Measurements from ENCODE around the gene SDE2. TPM values are rescaled to one million over a fixed set of nuclear protein-coding genes. Genes with fewer than 3 reads are reported as not detected.

Gene SDE2
- polyA plus RNA-seq, 1 donor from 2014 or later = 18.6 TPM

DNA sequence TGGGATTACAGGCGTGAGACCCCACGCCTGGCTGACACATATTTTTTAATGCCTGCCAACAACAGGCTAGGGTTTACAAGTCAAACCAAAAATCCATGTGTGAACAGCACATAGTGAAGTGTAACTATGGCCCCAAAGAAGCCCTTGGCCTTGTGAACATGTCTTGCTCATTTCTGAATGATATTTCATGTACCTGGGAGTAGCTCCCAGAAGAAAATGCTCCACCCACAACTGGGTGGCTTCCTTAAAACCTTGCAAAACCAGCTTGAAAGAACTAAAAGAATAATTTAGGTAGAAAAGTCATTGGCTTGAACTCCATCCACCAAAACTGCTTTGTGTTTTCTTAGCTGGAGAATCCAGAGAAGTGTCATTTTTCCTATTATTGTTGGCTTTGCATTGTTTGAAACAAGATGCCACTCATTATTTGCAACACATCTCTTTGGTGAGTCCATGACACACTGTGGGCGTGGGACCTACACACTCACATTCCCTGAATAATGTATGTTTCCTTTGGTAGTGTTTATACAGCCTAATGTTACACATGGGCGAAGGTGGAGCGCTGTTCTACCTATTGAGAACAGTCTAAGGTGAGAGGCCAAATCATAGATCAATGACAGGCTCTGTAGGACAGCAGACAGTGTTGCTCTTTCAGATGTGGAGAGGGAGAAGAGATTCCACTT, 28.5 kb upstream of the SDE2 start:
- Histone ChIP-seq H3K9me3 (ENCODE audit: low read length) (no peaks in the 10 kb centered on the region), H3K79me2 (replicated peaks; ENCODE audit: insufficient read depth, low read length) (no peaks in the 10 kb centered on the region), H3K27me3 (ENCODE audit: insufficient read depth, low read depth, low read length) (no peaks in the 10 kb centered on the region), H4K20me1 (ENCODE audit: insufficient read depth) (no peaks in the 10 kb centered on the region), H3K4me3 (ENCODE audit: low read length) (no peak overlapping the region), H3K4me2 (ENCODE audit: low read length) (no peak overlapping the region), H3K27ac (ENCODE audit: low read length) (no peak overlapping the region), H3F3A (ENCODE audit: insufficient read depth, low read length, poor library complexity, severe bottlenecking) (no peaks in the 10 kb centered on the region), H3K9me2 (ENCODE audit: insufficient read depth, low read length) (no peaks in the 10 kb centered on the region), H2AFZ (ENCODE audit: low read depth, low read length) (no peak overlapping the region), H3K36me3 (ENCODE audit: insufficient read depth, low read length) (no peaks in the 10 kb centered on the region), H3K9ac (ENCODE audit: low read length) (no peak overlapping the region)
- TF ChIP-seq SMC3 (conservative IDR thresholded peaks at IDR 0.05; ENCODE audit: poor library complexity) = no peak

DNA sequence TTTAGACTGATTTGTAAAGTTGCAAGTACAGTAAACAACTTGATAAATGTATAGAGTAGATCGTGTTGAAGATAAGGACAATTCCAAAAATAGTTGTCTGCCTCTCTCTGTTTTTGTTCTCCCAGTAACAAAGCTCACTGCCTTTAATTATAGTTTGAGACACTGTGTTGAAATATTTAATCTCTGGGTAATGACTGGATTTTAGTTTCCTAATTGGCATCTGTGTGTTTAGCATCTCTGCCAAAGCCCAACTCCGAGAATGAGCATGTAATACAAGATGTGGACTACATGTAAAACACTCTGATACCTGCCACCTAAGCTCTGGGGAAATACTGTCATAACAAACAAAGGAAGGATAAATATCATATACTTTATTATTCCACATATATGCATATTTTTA, 27.7 kb upstream of the SDE2 start:
- Histone ChIP-seq H3K9me2 (ENCODE audit: insufficient read depth, low read length) (no peaks in the 10 kb centered on the region), H4K20me1 (ENCODE audit: insufficient read depth) (no peaks in the 10 kb centered on the region), H3K79me2 (replicated peaks; ENCODE audit: insufficient read depth, low read length) (no peaks in the 10 kb centered on the region), H3K36me3 (ENCODE audit: insufficient read depth, low read length) (no peaks in the 10 kb centered on the region), H3F3A (ENCODE audit: insufficient read depth, low read length, poor library complexity, severe bottlenecking) (no peaks in the 10 kb centered on the region), H3K9me3 (ENCODE audit: low read length) (no peaks in the 10 kb centered on the region), H3K9ac (ENCODE audit: low read length) (no peak overlapping the region), H3K4me2 (ENCODE audit: low read length) (no peak overlapping the region), H3K4me3 (ENCODE audit: low read length) (no peak overlapping the region), H3K27me3 (ENCODE audit: insufficient read depth, low read depth, low read length) (no peaks in the 10 kb centered on the region), H3K27ac (ENCODE audit: low read length) (no peak overlapping the region), H2AFZ (ENCODE audit: low read depth, low read length) (no peak overlapping the region)
- TF ChIP-seq EZH2 (IDR thresholded peaks at IDR 0.05; ENCODE audit: borderline replicate concordance, insufficient read depth, low read length, poor library complexity, severe bottlenecking) (no peak), POLR2AphosphoS5 (IDR thresholded peaks at IDR 0.05) (no peak), MXI1 (conservative IDR thresholded peaks at IDR 0.05; ENCODE audit: poor library complexity, severe bottlenecking) (no peak), TAF1 (IDR thresholded peaks at IDR 0.05; ENCODE audit: low read depth) (no peak), EP300 (conservative IDR thresholded peaks at IDR 0.05; ENCODE audit: poor library complexity, severe bottlenecking) (no peak), RAD21 (conservative IDR thresholded peaks at IDR 0.05) (no peak), SMC3 (conservative IDR thresholded peaks at IDR 0.05; ENCODE audit: poor library complexity) (no peak)
- TF ChIP-seq, protein P1, sequence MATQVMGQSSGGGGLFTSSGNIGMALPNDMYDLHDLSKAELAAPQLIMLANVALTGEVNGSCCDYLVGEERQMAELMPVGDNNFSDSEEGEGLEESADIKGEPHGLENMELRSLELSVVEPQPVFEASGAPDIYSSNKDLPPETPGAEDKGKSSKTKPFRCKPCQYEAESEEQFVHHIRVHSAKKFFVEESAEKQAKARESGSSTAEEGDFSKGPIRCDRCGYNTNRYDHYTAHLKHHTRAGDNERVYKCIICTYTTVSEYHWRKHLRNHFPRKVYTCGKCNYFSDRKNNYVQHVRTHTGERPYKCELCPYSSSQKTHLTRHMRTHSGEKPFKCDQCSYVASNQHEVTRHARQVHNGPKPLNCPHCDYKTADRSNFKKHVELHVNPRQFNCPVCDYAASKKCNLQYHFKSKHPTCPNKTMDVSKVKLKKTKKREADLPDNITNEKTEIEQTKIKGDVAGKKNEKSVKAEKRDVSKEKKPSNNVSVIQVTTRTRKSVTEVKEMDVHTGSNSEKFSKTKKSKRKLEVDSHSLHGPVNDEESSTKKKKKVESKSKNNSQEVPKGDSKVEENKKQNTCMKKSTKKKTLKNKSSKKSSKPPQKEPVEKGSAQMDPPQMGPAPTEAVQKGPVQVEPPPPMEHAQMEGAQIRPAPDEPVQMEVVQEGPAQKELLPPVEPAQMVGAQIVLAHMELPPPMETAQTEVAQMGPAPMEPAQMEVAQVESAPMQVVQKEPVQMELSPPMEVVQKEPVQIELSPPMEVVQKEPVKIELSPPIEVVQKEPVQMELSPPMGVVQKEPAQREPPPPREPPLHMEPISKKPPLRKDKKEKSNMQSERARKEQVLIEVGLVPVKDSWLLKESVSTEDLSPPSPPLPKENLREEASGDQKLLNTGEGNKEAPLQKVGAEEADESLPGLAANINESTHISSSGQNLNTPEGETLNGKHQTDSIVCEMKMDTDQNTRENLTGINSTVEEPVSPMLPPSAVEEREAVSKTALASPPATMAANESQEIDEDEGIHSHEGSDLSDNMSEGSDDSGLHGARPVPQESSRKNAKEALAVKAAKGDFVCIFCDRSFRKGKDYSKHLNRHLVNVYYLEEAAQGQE (IDR thresholded peaks at IDR 0.05; ENCODE audit: borderline replicate concordance) = no peak
- TF ChIP-seq, protein P2, sequence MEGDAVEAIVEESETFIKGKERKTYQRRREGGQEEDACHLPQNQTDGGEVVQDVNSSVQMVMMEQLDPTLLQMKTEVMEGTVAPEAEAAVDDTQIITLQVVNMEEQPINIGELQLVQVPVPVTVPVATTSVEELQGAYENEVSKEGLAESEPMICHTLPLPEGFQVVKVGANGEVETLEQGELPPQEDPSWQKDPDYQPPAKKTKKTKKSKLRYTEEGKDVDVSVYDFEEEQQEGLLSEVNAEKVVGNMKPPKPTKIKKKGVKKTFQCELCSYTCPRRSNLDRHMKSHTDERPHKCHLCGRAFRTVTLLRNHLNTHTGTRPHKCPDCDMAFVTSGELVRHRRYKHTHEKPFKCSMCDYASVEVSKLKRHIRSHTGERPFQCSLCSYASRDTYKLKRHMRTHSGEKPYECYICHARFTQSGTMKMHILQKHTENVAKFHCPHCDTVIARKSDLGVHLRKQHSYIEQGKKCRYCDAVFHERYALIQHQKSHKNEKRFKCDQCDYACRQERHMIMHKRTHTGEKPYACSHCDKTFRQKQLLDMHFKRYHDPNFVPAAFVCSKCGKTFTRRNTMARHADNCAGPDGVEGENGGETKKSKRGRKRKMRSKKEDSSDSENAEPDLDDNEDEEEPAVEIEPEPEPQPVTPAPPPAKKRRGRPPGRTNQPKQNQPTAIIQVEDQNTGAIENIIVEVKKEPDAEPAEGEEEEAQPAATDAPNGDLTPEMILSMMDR (IDR thresholded peaks at IDR 0.05; ENCODE audit: poor library complexity, severe bottlenecking) = no peak
